Skeletal muscle tissue (tissue), 4 donors: Measurements from ENCODE around the gene SLC5A8. TPM values are rescaled to one million over a fixed set of nuclear protein-coding genes. Genes with fewer than 3 reads are reported as not detected.

ENCODE experiments used
- H3K27ac ChIP-seq: one replicate; pipeline ENCODE4 v1.7.0; 2013; ENCODE audit warnings: mild to moderate bottlenecking, low read depth, low read length, inconsistent platforms
- H3K27me3 ChIP-seq, 3 donors: one replicate each; pipeline ENCODE4 v1.7.0; 2013; ENCODE audit warnings: low read length in 3 of 3; ENCODE audit not compliant: control insufficient read depth in 3 of 3, insufficient read depth in 3 of 3
- H3K36me3 ChIP-seq, 3 donors: one replicate each; pipeline ENCODE4 v1.7.0; 2013; ENCODE audit warnings: low read length in 3 of 3; ENCODE audit not compliant: control insufficient read depth in 3 of 3, insufficient read depth in 3 of 3
- H3K4me1 ChIP-seq, 3 donors: one replicate each; pipeline ENCODE4 v1.7.0; 2013; ENCODE audit warnings: low read length in 3 of 3, mild to moderate bottlenecking in 3 of 3; ENCODE audit not compliant: control insufficient read depth in 3 of 3, insufficient read depth in 3 of 3
- H3K4me3 ChIP-seq, 3 donors: one replicate each; pipeline ENCODE4 v1.7.0; 2013; ENCODE audit warnings: low read length in 3 of 3
- H3K9ac ChIP-seq, 3 donors: one replicate each; pipeline ENCODE4 v1.7.0; 2013; ENCODE audit warnings: low read length in 3 of 3, mild to moderate bottlenecking in 3 of 3, moderate library complexity in 2 of 3, low read depth in 1 of 3
- H3K9me3 ChIP-seq, 3 donors: one replicate each; pipeline ENCODE4 v1.7.0; 2013; ENCODE audit warnings: low read length in 3 of 3; ENCODE audit not compliant: control insufficient read depth in 3 of 3
- total RNA-seq: library from RNA; depleted of rRNA; stranded (reverse); fragments of >200 nt; gene quantifications from one replicate; pipeline ENCODE4 v1.2.3, GENCODE V29; 2014
- donor health status: Osteomylitis.

The SLC5A8 gene, protein sequence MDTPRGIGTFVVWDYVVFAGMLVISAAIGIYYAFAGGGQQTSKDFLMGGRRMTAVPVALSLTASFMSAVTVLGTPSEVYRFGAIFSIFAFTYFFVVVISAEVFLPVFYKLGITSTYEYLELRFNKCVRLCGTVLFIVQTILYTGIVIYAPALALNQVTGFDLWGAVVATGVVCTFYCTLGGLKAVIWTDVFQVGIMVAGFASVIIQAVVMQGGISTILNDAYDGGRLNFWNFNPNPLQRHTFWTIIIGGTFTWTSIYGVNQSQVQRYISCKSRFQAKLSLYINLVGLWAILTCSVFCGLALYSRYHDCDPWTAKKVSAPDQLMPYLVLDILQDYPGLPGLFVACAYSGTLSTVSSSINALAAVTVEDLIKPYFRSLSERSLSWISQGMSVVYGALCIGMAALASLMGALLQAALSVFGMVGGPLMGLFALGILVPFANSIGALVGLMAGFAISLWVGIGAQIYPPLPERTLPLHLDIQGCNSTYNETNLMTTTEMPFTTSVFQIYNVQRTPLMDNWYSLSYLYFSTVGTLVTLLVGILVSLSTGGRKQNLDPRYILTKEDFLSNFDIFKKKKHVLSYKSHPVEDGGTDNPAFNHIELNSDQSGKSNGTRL
- total RNA-seq = under 0.01 TPM

DNA sequence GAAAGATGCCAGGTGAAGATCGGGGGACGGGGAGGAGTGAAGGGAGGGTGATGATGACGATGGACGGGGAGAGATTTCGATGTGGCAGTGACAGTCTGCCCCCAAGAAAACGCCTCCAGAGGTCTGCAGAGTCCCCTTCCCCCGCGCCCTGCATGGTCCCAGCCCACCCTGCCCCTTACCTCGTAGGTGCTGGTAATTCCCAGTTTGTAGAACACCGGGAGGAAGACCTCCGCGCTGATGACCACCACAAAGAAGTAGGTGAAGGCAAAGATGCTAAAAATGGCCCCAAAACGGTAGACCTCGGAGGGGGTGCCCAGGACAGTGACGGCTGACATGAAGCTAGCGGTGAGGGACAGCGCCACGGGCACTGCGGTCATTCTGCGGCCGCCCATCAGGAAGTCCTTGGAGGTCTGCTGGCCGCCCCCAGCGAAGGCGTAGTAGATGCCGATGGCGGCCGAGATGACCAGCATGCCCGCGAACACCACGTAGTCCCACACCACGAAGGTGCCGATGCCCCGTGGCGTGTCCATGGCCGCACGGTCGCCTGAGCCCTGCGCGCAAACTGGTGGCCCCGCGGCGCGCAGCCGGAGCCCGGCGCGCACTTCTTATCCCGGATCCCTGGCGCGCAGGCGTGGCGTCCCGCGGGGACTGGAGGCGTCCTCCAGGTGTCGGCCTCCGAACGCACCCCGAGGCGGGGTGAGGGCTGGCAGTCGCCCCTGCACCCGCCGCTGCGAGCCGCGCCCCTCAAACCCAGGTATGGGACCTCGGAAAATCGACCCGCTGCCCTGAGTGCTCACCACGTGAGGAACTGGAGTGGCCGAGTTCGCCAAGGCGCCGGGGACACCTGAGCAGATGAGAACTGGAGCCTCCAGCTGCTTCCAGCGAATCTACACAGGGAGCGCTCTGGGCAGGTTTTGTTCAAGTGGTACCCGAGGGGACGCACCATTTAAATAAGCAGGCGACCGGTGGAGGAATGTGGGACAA, at the start of gene SLC5A8:
Gene SLC5A8, minus strand, starts transcription at position 920 of the 984 bp plus-strand sequence. Its CDS starts 390 bp downstream, at position 530.
- H3K36me3 ChIP-seq = no peaks in the 10 kb centered on the region
- no peaks in the 10 kb centered on the region for H3K9me3 ChIP-seq
- no peak within 1 kb of the TSS for H3K4me3 ChIP-seq
- H3K27me3 ChIP-seq = peaks cover 12 to 23% (median 17%) of the 10 kb centered on the region in 3 donors
- H3K4me1 ChIP-seq = no peaks in the 10 kb centered on the region
- no peak within 1 kb of the TSS for H3K27ac ChIP-seq
- no peak within 1 kb of the TSS for H3K9ac ChIP-seq

DNA sequence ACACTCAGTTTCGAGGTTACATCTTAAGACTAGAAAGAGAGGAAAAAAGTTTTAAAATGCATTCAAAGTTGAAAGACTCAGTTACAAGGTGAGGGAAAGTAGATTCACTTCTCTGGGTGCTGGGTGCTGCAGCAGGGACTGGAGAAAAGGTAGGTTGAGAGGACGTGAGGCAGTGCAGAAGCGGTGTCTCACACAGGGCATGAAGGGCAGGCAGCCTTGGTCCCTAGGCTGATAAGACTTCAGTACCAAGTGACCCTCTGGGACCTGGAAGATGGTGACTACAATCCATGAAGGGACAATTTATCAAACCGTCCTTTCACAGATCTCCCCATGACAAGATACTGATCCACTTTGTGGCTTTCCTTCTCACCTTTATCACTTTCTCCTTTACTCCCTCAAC, 47.3 kb upstream of the SLC5A8 start:
- Histone ChIP-seq H3K9ac (no peak overlapping the region), H3K9me3 (peaks cover 0 to 6% (median 0%) of the 10 kb centered on the region in 3 donors), H3K4me1 (no peaks in the 10 kb centered on the region)

DNA sequence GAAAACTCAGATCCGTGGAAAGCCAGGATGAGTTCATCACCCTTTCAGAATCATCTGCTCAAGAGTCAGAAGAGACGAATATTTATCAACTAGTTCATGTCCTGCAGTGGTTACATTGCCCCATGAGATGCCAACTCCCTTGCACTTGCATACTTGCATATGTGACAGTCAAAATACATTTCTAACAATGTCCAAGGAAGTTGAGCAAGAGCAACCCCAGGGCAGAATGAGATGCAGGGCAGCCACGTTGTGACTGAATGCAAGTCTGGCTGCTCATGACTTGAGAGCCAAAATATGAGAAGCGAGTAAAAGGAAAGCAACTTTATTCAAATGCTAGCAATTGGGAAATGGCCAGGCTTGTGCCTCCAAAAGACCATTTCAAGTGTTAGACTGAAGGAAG, 46.2 kb upstream of the SLC5A8 start:
- Histone ChIP-seq H3K27ac (no peak overlapping the region), H3K4me1 (no peaks in the 10 kb centered on the region), H3K4me3 (no peak overlapping the region), H3K9ac (no peak overlapping the region), H3K9me3 (peaks cover 0 to 6% (median 0%) of the 10 kb centered on the region in 3 donors), H3K36me3 (no peaks in the 10 kb centered on the region), H3K27me3 (peaks cover 0 to 4% (median 0%) of the 10 kb centered on the region in 3 donors)

More for the DNA sequence above, 47.3 kb upstream of the SLC5A8 start:
- Histone ChIP-seq H3K4me3 (no peak overlapping the region), H3K27me3 (peaks cover 0 to 4% (median 0%) of the 10 kb centered on the region in 3 donors), H3K27ac (no peak overlapping the region), H3K36me3 (no peaks in the 10 kb centered on the region)

DNA sequence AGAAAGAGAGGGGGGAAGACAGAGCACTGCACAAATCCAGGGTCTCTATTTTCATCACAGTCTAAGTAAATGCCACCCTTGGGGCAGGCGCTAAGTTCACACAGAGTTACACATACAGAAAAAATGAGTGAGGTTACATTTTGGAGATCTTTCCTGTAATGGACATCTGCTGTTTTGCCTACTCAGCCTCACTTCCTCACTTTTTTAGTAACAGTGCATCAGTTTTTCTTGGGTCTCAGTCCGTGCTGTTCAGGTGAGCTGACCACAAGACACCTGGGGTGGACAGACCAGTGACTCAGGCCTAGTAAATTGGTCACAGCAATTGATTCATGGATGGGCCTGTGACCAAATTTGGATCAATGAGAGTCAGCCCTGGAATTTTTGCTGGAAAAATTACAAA, 33.6 kb upstream of the SLC5A8 start:
- no peak overlapping the region for H3K4me3 ChIP-seq
- H3K36me3 ChIP-seq = no peaks in the 10 kb centered on the region
- no peak overlapping the region for H3K9ac ChIP-seq
- no peak overlapping the region for H3K27ac ChIP-seq
- peaks cover 0 to 4% (median 0%) of the 10 kb centered on the region in 3 donors for H3K9me3 ChIP-seq
- H3K27me3 ChIP-seq = peaks cover 0 to 8% (median 0%) of the 10 kb centered on the region in 3 donors
- H3K4me1 ChIP-seq = no peaks in the 10 kb centered on the region

DNA sequence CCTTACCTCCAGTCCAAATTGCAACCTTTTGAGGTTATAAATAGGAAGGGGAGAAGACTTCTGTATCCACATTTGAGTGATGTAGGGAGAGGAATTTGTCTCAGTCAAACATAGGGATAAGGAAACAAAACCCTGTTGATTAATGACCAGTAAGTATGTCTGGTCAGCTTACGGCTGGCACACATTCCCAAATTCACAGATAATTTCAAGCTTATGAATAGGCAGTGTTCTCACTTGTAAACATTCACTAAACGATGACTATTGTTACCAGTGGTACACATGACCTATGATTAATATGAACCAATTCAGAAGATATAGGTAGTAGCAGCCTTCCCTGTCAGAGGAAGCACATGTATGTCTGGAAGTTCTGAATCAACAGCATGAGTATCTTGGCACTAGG, 33.0 kb upstream of the SLC5A8 start:
- H3K9me3 ChIP-seq = peaks cover 0 to 4% (median 0%) of the 10 kb centered on the region in 3 donors
- H3K4me3 ChIP-seq = no peak overlapping the region
- no peak overlapping the region for H3K9ac ChIP-seq
- H3K4me1 ChIP-seq = no peaks in the 10 kb centered on the region
- H3K27me3 ChIP-seq = peaks cover 0 to 8% (median 0%) of the 10 kb centered on the region in 3 donors
- H3K36me3 ChIP-seq = no peaks in the 10 kb centered on the region
- no peak overlapping the region for H3K27ac ChIP-seq

DNA sequence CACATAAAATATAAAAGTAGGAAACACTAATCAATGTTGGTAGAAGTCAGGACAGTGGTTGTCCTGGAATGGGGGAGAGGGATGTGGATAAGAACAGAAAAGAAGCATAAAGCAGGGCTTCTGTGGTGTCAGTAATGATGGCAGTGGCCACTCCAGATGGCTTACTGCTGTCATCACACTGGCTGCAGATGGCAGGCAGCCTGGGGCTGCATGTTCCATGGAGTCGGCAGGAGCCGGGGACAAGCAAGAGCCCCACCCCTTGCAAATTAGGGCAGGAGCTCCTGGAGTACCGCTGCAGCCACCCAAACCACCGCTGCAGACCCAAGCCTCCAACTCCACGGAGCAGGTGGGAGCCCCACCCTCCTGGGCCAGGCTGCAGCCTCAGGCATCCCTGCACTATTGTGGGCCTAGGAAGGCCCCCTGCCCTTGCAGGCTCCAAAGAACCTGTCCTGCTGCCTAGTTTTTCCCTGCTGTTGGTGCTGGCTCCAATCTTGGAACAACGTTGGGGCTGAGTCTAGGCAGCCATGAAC, 28.8 kb upstream of the SLC5A8 start:
- H3K36me3 ChIP-seq = no peaks in the 10 kb centered on the region
- H3K9me3 ChIP-seq = peaks cover 0 to 4% (median 0%) of the 10 kb centered on the region in 3 donors
- H3K27me3 ChIP-seq = peaks cover 0 to 8% (median 0%) of the 10 kb centered on the region in 3 donors
- H3K9ac ChIP-seq = no peak overlapping the region
- H3K27ac ChIP-seq = no peak overlapping the region
- no peak overlapping the region for H3K4me3 ChIP-seq
- H3K4me1 ChIP-seq = no peaks in the 10 kb centered on the region

DNA sequence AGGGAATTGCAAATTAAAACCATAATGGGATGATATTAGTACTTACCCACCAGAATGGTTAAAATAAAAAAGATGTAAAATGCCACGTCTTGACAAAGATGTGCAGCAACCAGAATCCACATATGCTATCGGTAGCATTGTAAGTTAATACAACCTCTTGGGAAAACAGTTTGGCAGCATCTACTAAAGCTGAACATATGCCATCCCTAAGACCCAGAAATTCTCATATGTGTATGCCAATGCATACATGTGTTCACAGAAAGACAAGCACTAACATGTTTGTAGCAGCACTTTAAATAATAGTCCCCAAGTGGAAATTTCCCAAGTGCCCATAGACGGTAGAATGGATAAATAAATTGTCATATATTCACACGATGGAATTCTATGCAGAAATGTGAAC, 28.3 kb upstream of the SLC5A8 start:
- Histone ChIP-seq H3K9ac (no peak overlapping the region), H3K4me1 (no peaks in the 10 kb centered on the region), H3K27me3 (peaks cover 0 to 8% (median 0%) of the 10 kb centered on the region in 3 donors), H3K9me3 (peaks cover 0 to 4% (median 0%) of the 10 kb centered on the region in 3 donors), H3K4me3 (no peak overlapping the region), H3K36me3 (no peaks in the 10 kb centered on the region), H3K27ac (no peak overlapping the region)

DNA sequence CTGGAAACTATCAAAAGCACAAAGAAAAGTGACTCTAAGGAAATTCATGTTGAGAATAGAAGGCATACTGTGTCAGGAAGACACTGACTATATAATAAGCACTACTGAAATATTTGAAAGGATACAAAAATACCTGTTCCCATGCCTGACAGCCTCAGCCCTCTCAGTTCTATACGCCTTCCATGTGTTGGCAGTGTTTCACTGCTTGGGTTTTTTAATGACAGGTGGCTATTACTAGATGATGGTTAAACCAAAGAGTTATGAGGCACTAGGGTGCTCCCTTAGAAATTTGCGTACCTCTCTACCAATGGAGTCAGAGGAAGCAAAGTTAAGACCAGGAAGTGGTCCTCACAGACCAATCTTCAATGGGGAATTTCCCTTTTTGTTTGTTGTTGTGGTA, 25.6 kb upstream of the SLC5A8 start:
- no peak overlapping the region for H3K27ac ChIP-seq
- peaks cover 0 to 8% (median 0%) of the 10 kb centered on the region in 3 donors for H3K27me3 ChIP-seq
- no peaks in the 10 kb centered on the region for H3K36me3 ChIP-seq

DNA sequence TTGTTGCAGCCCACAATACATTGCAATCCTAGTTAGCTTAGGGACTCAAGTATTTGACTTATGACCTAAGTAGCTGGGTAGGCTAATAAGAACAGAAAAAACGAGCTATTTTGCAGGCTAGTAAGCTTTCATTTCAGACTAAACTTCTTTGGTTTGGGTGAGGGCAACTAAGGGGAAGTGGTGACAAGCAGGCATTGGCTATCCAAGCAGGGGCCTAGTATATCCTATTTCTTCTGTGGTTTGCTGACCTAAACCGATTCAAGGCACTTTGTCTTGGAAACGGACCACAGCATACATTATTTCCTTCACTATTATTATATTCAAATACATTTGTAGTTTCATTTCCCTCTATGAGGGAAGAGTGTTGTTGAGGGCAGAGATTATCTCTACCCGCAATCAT, 21.6 kb upstream of the SLC5A8 start:
- no peak overlapping the region for H3K9ac ChIP-seq
- no peaks in the 10 kb centered on the region for H3K36me3 ChIP-seq
- H3K9me3 ChIP-seq = no peaks in the 10 kb centered on the region
- no peak overlapping the region for H3K4me3 ChIP-seq
- no peaks in the 10 kb centered on the region for H3K27me3 ChIP-seq
- H3K27ac ChIP-seq = no peak overlapping the region
- H3K4me1 ChIP-seq = no peaks in the 10 kb centered on the region

More for the DNA sequence above, 25.6 kb upstream of the SLC5A8 start:
- Histone ChIP-seq H3K9ac (no peak overlapping the region), H3K9me3 (no peaks in the 10 kb centered on the region), H3K4me3 (no peak overlapping the region), H3K4me1 (no peaks in the 10 kb centered on the region)
